ENCODE results near the gene ALS2CL. TPM values are rescaled to one million over a fixed set of nuclear protein-coding genes. Genes with fewer than 3 reads are reported as not detected.

ALS2CL gene
- total and polyA plus RNA-seq, 2 donors = 4.3 to 22.4 TPM

- WGBS = 87% methylated on average over 7 of the region's 7 CpGs
Observed at GRCh38 chr3:46711760-46712159, 18.3 kb upstream of the ALS2CL start.

GRCh38 chr3:46711305-46711704 lies 17.8 kb upstream of the ALS2CL start:
- no peaks in the 10 kb centered on the region for H3K4me1 ChIP-seq (ENCODE audit: control insufficient read depth in 2 of 2, insufficient read depth in 2 of 2, low read length in 2 of 2)
- no peak overlapping the region for H3K4me3 ChIP-seq (ENCODE audit: low read length in 2 of 2)
- no peak overlapping the region for H3K27ac ChIP-seq (ENCODE audit: low read depth in 1 of 2, low read length in 1 of 2)
- no peak for DNase-seq (ENCODE audit: low read depth in 6 of 9, low spot score in 9 of 9)
- H3K9me3 ChIP-seq (ENCODE audit: control insufficient read depth in 2 of 2, insufficient read depth in 1 of 2, low read length in 1 of 2) = no peaks in the 10 kb centered on the region
- WGBS = 98% methylated on average over 2 of the region's 2 CpGs
- H3K27me3 ChIP-seq (ENCODE audit: control insufficient read depth in 2 of 2, insufficient read depth in 1 of 2, low read length in 1 of 2) = peaks cover 0 to 10% of the 10 kb centered on the region in 2 donors
- H3K36me3 ChIP-seq (ENCODE audit: control insufficient read depth in 2 of 2, insufficient read depth in 2 of 2, low read length in 1 of 2) = no peaks in the 10 kb centered on the region

More at GRCh38 chr3:46711760-46712159, 18.3 kb upstream of the ALS2CL start:
- H3K4me1 ChIP-seq (ENCODE audit: control insufficient read depth in 2 of 2, insufficient read depth in 2 of 2, low read length in 2 of 2) = no peaks in the 10 kb centered on the region
- H3K36me3 ChIP-seq (ENCODE audit: control insufficient read depth in 2 of 2, insufficient read depth in 2 of 2, low read length in 1 of 2) = no peaks in the 10 kb centered on the region
- DNase-seq (ENCODE audit: low read depth in 6 of 9, low spot score in 9 of 9) = no peak
- H3K9me3 ChIP-seq (ENCODE audit: control insufficient read depth in 2 of 2, insufficient read depth in 1 of 2, low read length in 1 of 2) = no peaks in the 10 kb centered on the region
- no peak overlapping the region for H3K4me3 ChIP-seq (ENCODE audit: low read length in 2 of 2)
- H3K27ac ChIP-seq (ENCODE audit: low read depth in 1 of 2, low read length in 1 of 2) = no peak overlapping the region
- peaks cover 0 to 6% of the 10 kb centered on the region in 2 donors for H3K27me3 ChIP-seq (ENCODE audit: control insufficient read depth in 2 of 2, insufficient read depth in 1 of 2, low read length in 1 of 2)

- 97% methylated on average over 6 of the region's 6 CpGs for WGBS
- Histone ChIP-seq H3K4me3 (ENCODE audit: low read length in 2 of 2) (no peak overlapping the region), H3K9me3 (ENCODE audit: control insufficient read depth in 2 of 2, insufficient read depth in 1 of 2, low read length in 1 of 2) (no peaks in the 10 kb centered on the region), H3K4me1 (ENCODE audit: control insufficient read depth in 2 of 2, insufficient read depth in 2 of 2, low read length in 2 of 2) (no peaks in the 10 kb centered on the region), H3K27me3 (ENCODE audit: control insufficient read depth in 2 of 2, insufficient read depth in 1 of 2, low read length in 1 of 2) (peaks cover 0 to 15% of the 10 kb centered on the region in 2 donors), H3K36me3 (ENCODE audit: control insufficient read depth in 2 of 2, insufficient read depth in 2 of 2, low read length in 1 of 2) (no peaks in the 10 kb centered on the region), H3K27ac (ENCODE audit: low read depth in 1 of 2, low read length in 1 of 2) (no peak overlapping the region)
- no peak for DNase-seq (ENCODE audit: low read depth in 6 of 9, low spot score in 9 of 9)
Observed at GRCh38 chr3:46710671-46711295, 17.3 kb upstream of the ALS2CL start.

GRCh38 chr3:46710229-46710628 lies 16.8 kb upstream of the ALS2CL start:
- H3K4me1 ChIP-seq (ENCODE audit: control insufficient read depth in 2 of 2, insufficient read depth in 2 of 2, low read length in 2 of 2) = no peaks in the 10 kb centered on the region
- 88% methylated on average over 7 of the region's 7 CpGs for WGBS
- H3K36me3 ChIP-seq (ENCODE audit: control insufficient read depth in 2 of 2, insufficient read depth in 2 of 2, low read length in 1 of 2) = no peaks in the 10 kb centered on the region
- no peak for DNase-seq (ENCODE audit: low read depth in 6 of 9, low spot score in 9 of 9)
- H3K4me3 ChIP-seq (ENCODE audit: low read length in 2 of 2) = no peak overlapping the region
- H3K27me3 ChIP-seq (ENCODE audit: control insufficient read depth in 2 of 2, insufficient read depth in 1 of 2, low read length in 1 of 2) = peaks cover 0 to 16% of the 10 kb centered on the region in 2 donors
- no peaks in the 10 kb centered on the region for H3K9me3 ChIP-seq (ENCODE audit: control insufficient read depth in 2 of 2, insufficient read depth in 1 of 2, low read length in 1 of 2)
- H3K27ac ChIP-seq (ENCODE audit: low read depth in 1 of 2, low read length in 1 of 2) = no peak overlapping the region

- 90% methylated on average over 6 of the region's 6 CpGs for WGBS
- Histone ChIP-seq H3K27me3 (ENCODE audit: control insufficient read depth in 2 of 2, insufficient read depth in 1 of 2, low read length in 1 of 2) (peaks cover 0 to 16% of the 10 kb centered on the region in 2 donors), H3K4me1 (ENCODE audit: control insufficient read depth in 2 of 2, insufficient read depth in 2 of 2, low read length in 2 of 2) (no peaks in the 10 kb centered on the region), H3K36me3 (ENCODE audit: control insufficient read depth in 2 of 2, insufficient read depth in 2 of 2, low read length in 1 of 2) (no peaks in the 10 kb centered on the region), H3K9me3 (ENCODE audit: control insufficient read depth in 2 of 2, insufficient read depth in 1 of 2, low read length in 1 of 2) (no peaks in the 10 kb centered on the region), H3K27ac (ENCODE audit: low read depth in 1 of 2, low read length in 1 of 2) (no peak overlapping the region), H3K4me3 (ENCODE audit: low read length in 2 of 2) (no peak overlapping the region)
- no peak for DNase-seq (ENCODE audit: low read depth in 6 of 9, low spot score in 9 of 9)
Observed at GRCh38 chr3:46709721-46710120, 16.2 kb upstream of the ALS2CL start.

- no peaks in the 10 kb centered on the region for H3K36me3 ChIP-seq (ENCODE audit: control insufficient read depth in 2 of 2, insufficient read depth in 2 of 2, low read length in 1 of 2)
- DNase-seq (ENCODE audit: low read depth in 6 of 9, low spot score in 9 of 9) = no peak
- H3K27me3 ChIP-seq (ENCODE audit: control insufficient read depth in 2 of 2, insufficient read depth in 1 of 2, low read length in 1 of 2) = peaks cover 0 to 16% of the 10 kb centered on the region in 2 donors
- no peak overlapping the region for H3K27ac ChIP-seq (ENCODE audit: low read depth in 1 of 2, low read length in 1 of 2)
- H3K4me1 ChIP-seq (ENCODE audit: control insufficient read depth in 2 of 2, insufficient read depth in 2 of 2, low read length in 2 of 2) = no peaks in the 10 kb centered on the region
- 97% methylated on average over 7 of the region's 7 CpGs for WGBS
- no peaks in the 10 kb centered on the region for H3K9me3 ChIP-seq (ENCODE audit: control insufficient read depth in 2 of 2, insufficient read depth in 1 of 2, low read length in 1 of 2)
- no peak overlapping the region for H3K4me3 ChIP-seq (ENCODE audit: low read length in 2 of 2)
Observed at GRCh38 chr3:46709157-46709654, 15.7 kb upstream of the ALS2CL start.

GRCh38 chr3:46708401-46709156 lies 15.1 kb upstream of the ALS2CL start:
- WGBS = 92% methylated on average over 11 of the region's 11 CpGs
- no peak overlapping the region for H3K27ac ChIP-seq (ENCODE audit: low read depth in 1 of 2, low read length in 1 of 2)
- peaks cover 0 to 16% of the 10 kb centered on the region in 2 donors for H3K27me3 ChIP-seq (ENCODE audit: control insufficient read depth in 2 of 2, insufficient read depth in 1 of 2, low read length in 1 of 2)
- H3K4me1 ChIP-seq (ENCODE audit: control insufficient read depth in 2 of 2, insufficient read depth in 2 of 2, low read length in 2 of 2) = no peaks in the 10 kb centered on the region
- H3K36me3 ChIP-seq (ENCODE audit: control insufficient read depth in 2 of 2, insufficient read depth in 2 of 2, low read length in 1 of 2) = no peaks in the 10 kb centered on the region
- no peak for DNase-seq (ENCODE audit: low read depth in 6 of 9, low spot score in 9 of 9)
- H3K4me3 ChIP-seq (ENCODE audit: low read length in 2 of 2) = no peak overlapping the region
- no peaks in the 10 kb centered on the region for H3K9me3 ChIP-seq (ENCODE audit: control insufficient read depth in 2 of 2, insufficient read depth in 1 of 2, low read length in 1 of 2)

- Histone ChIP-seq H3K4me1 (ENCODE audit: control insufficient read depth in 2 of 2, insufficient read depth in 2 of 2, low read length in 2 of 2) (no peaks in the 10 kb centered on the region), H3K9me3 (ENCODE audit: control insufficient read depth in 2 of 2, insufficient read depth in 1 of 2, low read length in 1 of 2) (no peaks in the 10 kb centered on the region), H3K36me3 (ENCODE audit: control insufficient read depth in 2 of 2, insufficient read depth in 2 of 2, low read length in 1 of 2) (no peaks in the 10 kb centered on the region), H3K27ac (ENCODE audit: low read depth in 1 of 2, low read length in 1 of 2) (no peak overlapping the region), H3K27me3 (ENCODE audit: control insufficient read depth in 2 of 2, insufficient read depth in 1 of 2, low read length in 1 of 2) (peaks cover 3 to 23% of the 10 kb centered on the region in 2 donors), H3K4me3 (ENCODE audit: low read length in 2 of 2) (no peak overlapping the region)
- WGBS = 91% methylated on average over 7 of the region's 7 CpGs
- DNase-seq (ENCODE audit: low read depth in 6 of 9, low spot score in 9 of 9) = no peak
Observed at GRCh38 chr3:46707601-46708011, 14.1 kb upstream of the ALS2CL start.
